SHP77 treated with DMSO at 0.1 percent for 48 hours (cell line): ENCODE results near the gene RPL41.
A peak's percentile ranks its signal among the peaks of the same experiment; 100 is the strongest.
"Not testable (repeated sequence)": the region's sequence is repeated elsewhere in the genome, so short reads cannot be mapped to it uniquely, and the experiment has no call there.

ENCODE experiments used
- DNase-seq: peaks from one replicate; lab custom pipeline; 2025; lab: John Stamatoyannopoulos, UW

The RPL41 gene

GRCh38 chr12:56103066-56103711 lies 13.2 kb upstream of the RPL41 start:
- no peak for DNase-seq

GRCh38 chr12:56103823-56104108 lies 12.7 kb upstream of the RPL41 start:
- no peak for DNase-seq

GRCh38 chr12:56104109-56104814 lies 12.2 kb upstream of the RPL41 start, which contains the start of gene PA2G4:
Gene PA2G4 (plus strand): TSS chr12:56104559. CDS start chr12:56104738, 179 bp downstream.
- DNase-seq: peak; percentile 96

- no peak for DNase-seq
Measured at GRCh38 chr12:56104815-56105608, 11.4 kb upstream of the RPL41 start.

GRCh38 chr12:56105609-56105902 lies 10.9 kb upstream of the RPL41 start:
- DNase-seq: no peak

- no peak for DNase-seq
Measured at GRCh38 chr12:56107242-56107641, 9.2 kb upstream of the RPL41 start.

GRCh38 chr12:56110571-56110970 lies 5.9 kb upstream of the RPL41 start:
- DNase-seq: no peak

GRCh38 chr12:56114084-56114483 lies 2.3 kb upstream of the RPL41 start:
- no peak for DNase-seq

- DNase-seq: peak; percentile 31
Measured at GRCh38 chr12:56115329-56115728, 1.1 kb upstream of the RPL41 start.

GRCh38 chr12:56117082-56117706 lies 761 bp downstream of the RPL41 start:
- not testable (repeated sequence) for DNase-seq

GRCh38 chr12:56117778-56118687 lies 1.6 kb downstream of the RPL41 start, which contains the start of gene ZC3H10:
Gene ZC3H10 (plus strand): TSS chr12:56118266. CDS start chr12:56120563, 2,297 bp downstream.
- DNase-seq: peak; percentile 95

- DNase-seq: no peak
Measured at GRCh38 chr12:56118688-56119357, 2.4 kb downstream of the RPL41 start.

GRCh38 chr12:56119361-56119796 lies 2.9 kb downstream of the RPL41 start:
- DNase-seq: peak; percentile 77

GRCh38 chr12:56120158-56120846 lies 3.9 kb downstream of the RPL41 start:
- no peak for DNase-seq

- DNase-seq: no peak
Measured at GRCh38 chr12:56121204-56121870, 4.9 kb downstream of the RPL41 start.

- peak; percentile 57 for DNase-seq
Measured at GRCh38 chr12:56122637-56123036, 6.2 kb downstream of the RPL41 start.

- DNase-seq: no peak
Measured at GRCh38 chr12:56124133-56124532, 7.7 kb downstream of the RPL41 start.

- DNase-seq: no peak
Measured at GRCh38 chr12:56126732-56127239, 10.4 kb downstream of the RPL41 start.

GRCh38 chr12:56127485-56127887 lies 11.1 kb downstream of the RPL41 start:
- no peak for DNase-seq
